ENCODE results near the gene ZDHHC21. TPM values are rescaled to one million over a fixed set of nuclear protein-coding genes. Genes with fewer than 3 reads are reported as not detected.
"Not testable (repeated sequence)": the region's sequence is repeated elsewhere in the genome, so short reads cannot be mapped to it uniquely, and the experiment has no call there.

The ZDHHC21 gene
- total RNA-seq, 1 donor from 2014 or later = 11.3 TPM

- H3K4me3 ChIP-seq (ENCODE audit: low read depth, low read length) = no peak overlapping the region
- no peak for DNase-seq (ENCODE audit: low read depth)
- TF ChIP-seq, protein P1, sequence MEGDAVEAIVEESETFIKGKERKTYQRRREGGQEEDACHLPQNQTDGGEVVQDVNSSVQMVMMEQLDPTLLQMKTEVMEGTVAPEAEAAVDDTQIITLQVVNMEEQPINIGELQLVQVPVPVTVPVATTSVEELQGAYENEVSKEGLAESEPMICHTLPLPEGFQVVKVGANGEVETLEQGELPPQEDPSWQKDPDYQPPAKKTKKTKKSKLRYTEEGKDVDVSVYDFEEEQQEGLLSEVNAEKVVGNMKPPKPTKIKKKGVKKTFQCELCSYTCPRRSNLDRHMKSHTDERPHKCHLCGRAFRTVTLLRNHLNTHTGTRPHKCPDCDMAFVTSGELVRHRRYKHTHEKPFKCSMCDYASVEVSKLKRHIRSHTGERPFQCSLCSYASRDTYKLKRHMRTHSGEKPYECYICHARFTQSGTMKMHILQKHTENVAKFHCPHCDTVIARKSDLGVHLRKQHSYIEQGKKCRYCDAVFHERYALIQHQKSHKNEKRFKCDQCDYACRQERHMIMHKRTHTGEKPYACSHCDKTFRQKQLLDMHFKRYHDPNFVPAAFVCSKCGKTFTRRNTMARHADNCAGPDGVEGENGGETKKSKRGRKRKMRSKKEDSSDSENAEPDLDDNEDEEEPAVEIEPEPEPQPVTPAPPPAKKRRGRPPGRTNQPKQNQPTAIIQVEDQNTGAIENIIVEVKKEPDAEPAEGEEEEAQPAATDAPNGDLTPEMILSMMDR (conservative IDR thresholded peaks at IDR 0.05; ENCODE audit: low read depth, low read length) = no peak
These were observed 22.5 kb downstream of the ZDHHC21 start for GRCh38 chr9:14670718-14671117.

GRCh38 chr9:14664022-14664421 is 29.2 kb downstream of the ZDHHC21 start:
- not testable (repeated sequence) for DNase-seq (ENCODE audit: low read depth); H3K4me3 ChIP-seq (ENCODE audit: low read depth, low read length)

GRCh38 chr9:14662060-14662453 is 31.2 kb downstream of the ZDHHC21 start:
- TF ChIP-seq, protein P1 (conservative IDR thresholded peaks at IDR 0.05; ENCODE audit: low read depth, low read length) = no peak
- H3K4me3 ChIP-seq (ENCODE audit: low read depth, low read length) = no peak overlapping the region
- no peak for DNase-seq (ENCODE audit: low read depth)

- TF ChIP-seq, protein P1 (conservative IDR thresholded peaks at IDR 0.05; ENCODE audit: low read depth, low read length) = peak; percentile 63
- DNase-seq (ENCODE audit: low read depth) = no peak
- no peak overlapping the region for H3K4me3 ChIP-seq (ENCODE audit: low read depth, low read length)
These were observed 31.7 kb downstream of the ZDHHC21 start for GRCh38 chr9:14661421-14662059.

DNA sequence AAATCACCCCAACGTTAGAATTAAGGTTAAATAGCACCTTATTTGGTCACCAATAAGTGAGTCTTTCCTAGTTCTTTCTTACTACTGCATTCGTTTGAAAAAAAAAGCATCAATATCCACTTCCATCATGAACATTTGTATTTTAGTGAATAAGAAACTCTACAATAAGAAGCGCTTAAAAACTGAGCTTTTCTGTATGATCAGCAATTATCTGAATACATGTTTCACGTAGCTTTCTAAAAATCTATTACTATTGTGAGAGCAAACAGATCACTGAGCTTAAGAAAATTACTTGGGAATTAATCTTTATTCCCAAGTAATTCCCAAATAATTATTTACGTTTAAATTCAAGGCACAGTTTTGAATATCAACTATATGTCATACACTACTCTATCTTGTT is 32.5 kb downstream of the ZDHHC21 start:
- no peak overlapping the region for H3K4me3 ChIP-seq (ENCODE audit: low read depth, low read length)
- no peak for DNase-seq (ENCODE audit: low read depth)
- TF ChIP-seq, protein P1 (conservative IDR thresholded peaks at IDR 0.05; ENCODE audit: low read depth, low read length) = no peak

GRCh38 chr9:14654932-14655331 is 38.3 kb downstream of the ZDHHC21 start:
- DNase-seq (ENCODE audit: low read depth) = no peak
- TF ChIP-seq, protein P1 (conservative IDR thresholded peaks at IDR 0.05; ENCODE audit: low read depth, low read length) = no peak
- H3K4me3 ChIP-seq (ENCODE audit: low read depth, low read length) = no peak overlapping the region

GRCh38 chr9:14653511-14653910 is 39.7 kb downstream of the ZDHHC21 start:
- TF ChIP-seq, protein P1 (conservative IDR thresholded peaks at IDR 0.05; ENCODE audit: low read depth, low read length) = no peak

More at GRCh38 chr9:14653511-14653910, 39.7 kb downstream of the ZDHHC21 start:
- DNase-seq (ENCODE audit: low read depth) = no peak
- no peak overlapping the region for H3K4me3 ChIP-seq (ENCODE audit: low read depth, low read length)

All from epithelial cell of proximal tubule (primary cell).